HEK293 (cell line): ENCODE data around the gene SERINC5.

Experiments used
- CTCF ChIA-PET: fragments of 350-600 bp; formaldehyde crosslinking; extraction: SDS; loops from one replicate; lab custom pipeline; 2021; ENCODE audit warnings: antibody characterized with exemption; lab: Yijun Ruan, JAX
- POLR2A ChIA-PET: fragments of 300-600 bp; formaldehyde crosslinking; extraction: SDS; loops from one replicate; lab custom pipeline; 2020; ENCODE audit warnings: antibody characterized with exemption, inconsistent platforms; lab: Yijun Ruan, JAX
- H3K27ac ChIP-seq: fragments of 200-500 bp; sonication (Bioruptor generic); 2 replicates; pipeline ENCODE4 v1.5.1; 2014; ENCODE audit warnings: low read depth, low read length, control low read depth, inconsistent platforms; ENCODE audit errors: extremely low read depth
- H3K36me3 ChIP-seq, 2 experiments: fragments of 200-500 bp in 1 of 2; sonication (Bioruptor generic) in 1 of 2; 1 replicate in 1 of 2; 2 replicates in 1 of 2; pipeline ENCODE4 v1.5.1; 2014 to 2017; ENCODE audit warnings: inconsistent platforms in 2 of 2, low read length in 2 of 2; ENCODE audit not compliant: control insufficient read depth in 2 of 2, insufficient read depth in 1 of 2
- H3K4me1 ChIP-seq: fragments of 200-500 bp; sonication (Bioruptor generic); 2 replicates; pipeline ENCODE4 v1.5.1; 2014; ENCODE audit warnings: mild to moderate bottlenecking, low read length, inconsistent platforms; ENCODE audit not compliant: control insufficient read depth, insufficient read depth
- H3K4me3 ChIP-seq: 2 replicates; pipeline ENCODE4 v1.5.1; 2011; ENCODE audit warnings: low read depth, mild to moderate bottlenecking, control low read depth, low read length, moderate library complexity
- H3K9me3 ChIP-seq: fragments of 200-500 bp; sonication (Bioruptor generic); 2 replicates; pipeline ENCODE4 v1.5.1; 2014; ENCODE audit warnings: low read depth, low read length, inconsistent platforms; ENCODE audit not compliant: control insufficient read depth, insufficient read depth
- GFI1B ChIP-seq: fragments of 450-650 bp; formaldehyde crosslinking; IDR thresholded peaks from 2 replicates; pipeline ENCODE4 v1.5.1; 2016; ENCODE audit warnings: missing biosample characterization, missing genetic modification characterization
- KLF7 ChIP-seq: fragments of 450-650 bp; formaldehyde crosslinking; IDR thresholded peaks from 2 replicates; pipeline ENCODE4 v1.5.1; 2016; ENCODE audit warnings: missing biosample characterization, missing genetic modification characterization, borderline replicate concordance
- SALL2 ChIP-seq: fragments of 450-650 bp; formaldehyde crosslinking; IDR thresholded peaks from 2 replicates; pipeline ENCODE4 v1.5.0; 2017; ENCODE audit warnings: missing biosample characterization, mild to moderate bottlenecking, missing genetic modification characterization, borderline replicate concordance
- SP3 ChIP-seq: fragments of 450-650 bp; formaldehyde crosslinking; IDR thresholded peaks from 2 replicates; pipeline ENCODE4 v1.5.1; 2016; ENCODE audit warnings: missing biosample characterization, missing genetic modification characterization
- TCF7L2 ChIP-seq: IDR thresholded peaks from 2 replicates; pipeline ENCODE4 v1.6.1; 2011; ENCODE audit warnings: low read depth, mild to moderate bottlenecking, inconsistent platforms, low read length, moderate library complexity, borderline replicate concordance
- YY2 ChIP-seq: fragments of 450-650 bp; formaldehyde crosslinking; IDR thresholded peaks from 2 replicates; pipeline ENCODE4 v1.5.1; 2016; ENCODE audit warnings: missing biosample characterization, missing genetic modification characterization
- ZNF10 ChIP-seq: fragments of 450-650 bp; formaldehyde crosslinking; IDR thresholded peaks from 2 replicates; pipeline ENCODE4 v1.5.1; 2017; ENCODE audit warnings: missing biosample characterization, missing genetic modification characterization
- ZNF140 ChIP-seq: fragments of 450-650 bp; formaldehyde crosslinking; IDR thresholded peaks from 2 replicates; pipeline ENCODE4 v1.5.1; 2016; ENCODE audit warnings: missing biosample characterization, missing genetic modification characterization
- ZNF157 ChIP-seq: fragments of 450-650 bp; formaldehyde crosslinking; IDR thresholded peaks from 2 replicates; pipeline ENCODE4 v1.5.1; 2016; ENCODE audit warnings: missing biosample characterization, missing genetic modification characterization
- ZNF423 ChIP-seq: fragments of 450-650 bp; formaldehyde crosslinking; IDR thresholded peaks from 2 replicates; pipeline ENCODE4 v1.5.1; 2016; ENCODE audit warnings: missing biosample characterization, missing genetic modification characterization
- ZNF433 ChIP-seq: fragments of 450-650 bp; formaldehyde crosslinking; IDR thresholded peaks from 2 replicates; pipeline ENCODE4 v1.5.1; 2016; ENCODE audit warnings: missing biosample characterization, missing genetic modification characterization, low read depth
- ZNF560 ChIP-seq: fragments of 450-650 bp; formaldehyde crosslinking; IDR thresholded peaks from 2 replicates; pipeline ENCODE4 v1.5.1; 2017; ENCODE audit warnings: missing biosample characterization, missing genetic modification characterization, borderline replicate concordance
- ZNF658 ChIP-seq: fragments of 450-650 bp; formaldehyde crosslinking; IDR thresholded peaks from 2 replicates; pipeline ENCODE4; 2016; ENCODE audit warnings: missing biosample characterization, missing genetic modification characterization
- ZNF670 ChIP-seq: fragments of 450-650 bp; formaldehyde crosslinking; IDR thresholded peaks from 2 replicates; pipeline ENCODE4 v1.5.1; 2016; ENCODE audit warnings: missing biosample characterization, missing genetic modification characterization, low read depth
- ZNF768 ChIP-seq: fragments of 450-650 bp; formaldehyde crosslinking; IDR thresholded peaks from 2 replicates; pipeline ENCODE4 v1.5.1; 2018; ENCODE audit warnings: missing biosample characterization, mild to moderate bottlenecking, missing genetic modification characterization
- ZNF785 ChIP-seq: fragments of 450-650 bp; formaldehyde crosslinking; IDR thresholded peaks from 2 replicates; pipeline ENCODE4 v1.5.1; 2016; ENCODE audit warnings: missing biosample characterization, missing genetic modification characterization
- ZSCAN30 ChIP-seq: fragments of 450-650 bp; IDR thresholded peaks from 2 replicates; pipeline ENCODE4 v1.5.1; 2018; ENCODE audit warnings: missing biosample characterization, mild to moderate bottlenecking, missing genetic modification characterization, moderate library complexity
- TF ChIP-seq, protein P1 (sequence below): fragments of 450-650 bp; formaldehyde crosslinking; IDR thresholded peaks from 2 replicates; pipeline ENCODE4 v1.5.1; 2016; ENCODE audit warnings: missing biosample characterization, missing genetic modification characterization
- TF ChIP-seq, protein P2 (sequence below): IDR thresholded peaks from 2 replicates; pipeline ENCODE4 v1.6.1; 2011; ENCODE audit warnings: mild to moderate bottlenecking, low read depth, low read length, borderline replicate concordance
- TF ChIP-seq, protein P3 (sequence below): fragments of 450-650 bp; formaldehyde crosslinking; IDR thresholded peaks from 2 replicates; pipeline ENCODE4 v1.5.1; 2016; ENCODE audit warnings: missing biosample characterization, missing genetic modification characterization, borderline replicate concordance
- TF ChIP-seq, protein P4 (sequence below): fragments of 450-650 bp; formaldehyde crosslinking; IDR thresholded peaks from 2 replicates; pipeline ENCODE4 v1.5.1; 2016; ENCODE audit warnings: missing biosample characterization, missing genetic modification characterization

The SERINC5 gene

DNA sequence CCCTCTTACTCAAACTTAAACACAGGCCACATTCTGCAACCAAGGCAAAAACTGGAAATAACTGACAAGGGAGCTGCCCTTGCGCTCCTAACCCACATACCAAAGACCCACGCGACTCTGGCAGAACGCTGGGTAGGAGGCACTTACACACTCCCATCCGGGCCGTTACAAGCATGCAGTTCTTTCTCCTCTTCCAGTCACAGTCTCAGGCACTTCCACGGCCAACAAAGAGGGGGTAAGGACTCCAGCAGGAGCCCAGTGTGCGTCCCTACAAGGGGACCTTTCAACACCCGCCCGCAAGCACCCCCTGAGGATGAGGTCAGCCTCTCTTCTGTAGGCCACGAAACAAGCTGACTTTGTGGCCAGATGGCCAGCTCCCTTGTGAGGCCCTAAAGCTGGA is 57.4 kb downstream of the SERINC5 start:
- ChIA-PET POLR2A (no interaction called here), CTCF (no interaction called here)
- Histone ChIP-seq H3K4me3 (no peak overlapping the region), H3K4me1 (no peaks in the 10 kb centered on the region), H3K36me3 (no peaks in the 10 kb centered on the region; a peak in 1 of 3 replicates), H3K27ac (no peak overlapping the region), H3K9me3 (no peaks in the 10 kb centered on the region)
- TF ChIP-seq, protein P1, sequence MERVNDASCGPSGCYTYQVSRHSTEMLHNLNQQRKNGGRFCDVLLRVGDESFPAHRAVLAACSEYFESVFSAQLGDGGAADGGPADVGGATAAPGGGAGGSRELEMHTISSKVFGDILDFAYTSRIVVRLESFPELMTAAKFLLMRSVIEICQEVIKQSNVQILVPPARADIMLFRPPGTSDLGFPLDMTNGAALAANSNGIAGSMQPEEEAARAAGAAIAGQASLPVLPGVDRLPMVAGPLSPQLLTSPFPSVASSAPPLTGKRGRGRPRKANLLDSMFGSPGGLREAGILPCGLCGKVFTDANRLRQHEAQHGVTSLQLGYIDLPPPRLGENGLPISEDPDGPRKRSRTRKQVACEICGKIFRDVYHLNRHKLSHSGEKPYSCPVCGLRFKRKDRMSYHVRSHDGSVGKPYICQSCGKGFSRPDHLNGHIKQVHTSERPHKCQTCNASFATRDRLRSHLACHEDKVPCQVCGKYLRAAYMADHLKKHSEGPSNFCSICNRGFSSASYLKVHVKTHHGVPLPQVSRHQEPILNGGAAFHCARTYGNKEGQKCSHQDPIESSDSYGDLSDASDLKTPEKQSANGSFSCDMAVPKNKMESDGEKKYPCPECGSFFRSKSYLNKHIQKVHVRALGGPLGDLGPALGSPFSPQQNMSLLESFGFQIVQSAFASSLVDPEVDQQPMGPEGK (tag by site-specific recombination), result no peak
- TF ChIP-seq ZNF433 (tag by site-specific recombination) (no peak), ZNF670 (tag by site-specific recombination) (no peak), ZSCAN30 (tag by site-specific recombination) (no peak), SP3 (tag by site-specific recombination) (no peak)
- TF ChIP-seq, protein P2, sequence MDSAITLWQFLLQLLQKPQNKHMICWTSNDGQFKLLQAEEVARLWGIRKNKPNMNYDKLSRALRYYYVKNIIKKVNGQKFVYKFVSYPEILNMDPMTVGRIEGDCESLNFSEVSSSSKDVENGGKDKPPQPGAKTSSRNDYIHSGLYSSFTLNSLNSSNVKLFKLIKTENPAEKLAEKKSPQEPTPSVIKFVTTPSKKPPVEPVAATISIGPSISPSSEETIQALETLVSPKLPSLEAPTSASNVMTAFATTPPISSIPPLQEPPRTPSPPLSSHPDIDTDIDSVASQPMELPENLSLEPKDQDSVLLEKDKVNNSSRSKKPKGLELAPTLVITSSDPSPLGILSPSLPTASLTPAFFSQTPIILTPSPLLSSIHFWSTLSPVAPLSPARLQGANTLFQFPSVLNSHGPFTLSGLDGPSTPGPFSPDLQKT, result no peak

DNA sequence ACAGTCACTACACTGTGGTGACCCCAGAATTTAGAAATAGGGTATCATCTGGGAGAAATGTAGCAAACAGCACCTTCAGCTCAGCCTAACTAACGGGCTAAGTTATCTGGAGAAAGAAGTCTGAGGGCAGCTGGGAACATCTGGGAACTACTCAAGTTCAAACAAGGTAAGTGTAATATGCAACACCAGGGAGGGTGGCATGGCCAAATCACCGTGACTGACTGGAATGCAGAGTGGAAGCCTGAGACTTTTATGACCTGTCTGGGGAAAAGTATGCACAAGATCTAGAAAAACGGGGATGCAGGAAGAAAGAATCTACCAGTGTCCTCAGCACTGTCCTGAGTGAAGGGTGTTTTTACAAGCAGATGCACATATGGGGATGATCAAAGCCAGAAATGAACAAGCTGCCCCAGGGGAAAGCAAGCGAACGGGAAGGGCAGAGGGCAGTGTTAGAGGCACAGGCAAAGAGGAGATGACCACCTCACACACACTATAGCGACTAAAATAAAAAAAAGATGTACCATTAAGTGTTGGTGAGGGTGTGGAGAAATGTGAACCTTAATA is 59.9 kb downstream of the SERINC5 start:
- H3K9me3 ChIP-seq, result no peaks in the 10 kb centered on the region
- no peaks in the 10 kb centered on the region; a peak in 1 of 3 replicates for H3K36me3 ChIP-seq
- no peaks in the 10 kb centered on the region for H3K4me1 ChIP-seq
- H3K4me3 ChIP-seq, result no peak overlapping the region
- TF ChIP-seq YY2 (tag by site-specific recombination) (no peak), SALL2 (tag by site-specific recombination) (no peak), ZNF658 (tag by site-specific recombination) (no peak), KLF7 (no peak), ZNF140 (no peak), GFI1B (tag by site-specific recombination) (no peak), ZNF10 (tag by site-specific recombination) (no peak), ZNF768 (no peak), ZNF157 (no peak), ZNF423 (tag by site-specific recombination) (no peak), ZNF785 (tag by site-specific recombination) (no peak), ZNF560 (tag by site-specific recombination) (no peak), TCF7L2 (no peak)
- TF ChIP-seq, protein P3, sequence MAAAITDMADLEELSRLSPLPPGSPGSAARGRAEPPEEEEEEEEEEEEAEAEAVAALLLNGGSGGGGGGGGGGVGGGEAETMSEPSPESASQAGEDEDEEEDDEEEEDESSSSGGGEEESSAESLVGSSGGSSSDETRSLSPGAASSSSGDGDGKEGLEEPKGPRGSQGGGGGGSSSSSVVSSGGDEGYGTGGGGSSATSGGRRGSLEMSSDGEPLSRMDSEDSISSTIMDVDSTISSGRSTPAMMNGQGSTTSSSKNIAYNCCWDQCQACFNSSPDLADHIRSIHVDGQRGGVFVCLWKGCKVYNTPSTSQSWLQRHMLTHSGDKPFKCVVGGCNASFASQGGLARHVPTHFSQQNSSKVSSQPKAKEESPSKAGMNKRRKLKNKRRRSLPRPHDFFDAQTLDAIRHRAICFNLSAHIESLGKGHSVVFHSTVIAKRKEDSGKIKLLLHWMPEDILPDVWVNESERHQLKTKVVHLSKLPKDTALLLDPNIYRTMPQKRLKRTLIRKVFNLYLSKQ (tag by site-specific recombination), result no peak
- TF ChIP-seq, protein P4, sequence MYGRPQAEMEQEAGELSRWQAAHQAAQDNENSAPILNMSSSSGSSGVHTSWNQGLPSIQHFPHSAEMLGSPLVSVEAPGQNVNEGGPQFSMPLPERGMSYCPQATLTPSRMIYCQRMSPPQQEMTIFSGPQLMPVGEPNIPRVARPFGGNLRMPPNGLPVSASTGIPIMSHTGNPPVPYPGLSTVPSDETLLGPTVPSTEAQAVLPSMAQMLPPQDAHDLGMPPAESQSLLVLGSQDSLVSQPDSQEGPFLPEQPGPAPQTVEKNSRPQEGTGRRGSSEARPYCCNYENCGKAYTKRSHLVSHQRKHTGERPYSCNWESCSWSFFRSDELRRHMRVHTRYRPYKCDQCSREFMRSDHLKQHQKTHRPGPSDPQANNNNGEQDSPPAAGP (tag by site-specific recombination), result no peak
- CTCF ChIA-PET, result no interaction called here
- POLR2A ChIA-PET, result no interaction called here
- no peak overlapping the region for H3K27ac ChIP-seq
